Glutamatergic neuron (in vitro differentiated cells): ENCODE data around the gene NGEF. TPM values are rescaled to one million over a fixed set of nuclear protein-coding genes. Genes with fewer than 3 reads are reported as not detected.
A peak's percentile ranks its signal among the peaks of the same experiment; 100 is the strongest.

Experiments used
- DNase-seq: peaks from one replicate; pipeline ENCODE4 v3.0.0; 2022
- H3K27ac Mint-ChIP-seq: one replicate; pipeline ENCODE4 v1.8.0; 2020; ENCODE audit warnings: mild to moderate bottlenecking, mixed read lengths, inconsistent platforms; ENCODE audit not compliant: unreplicated experiment
- H3K27me3 Mint-ChIP-seq: one replicate; pipeline ENCODE4 v1.8.0; 2020; ENCODE audit warnings: mild to moderate bottlenecking, moderate library complexity, mixed read lengths, inconsistent platforms; ENCODE audit not compliant: unreplicated experiment
- H3K36me3 Mint-ChIP-seq: one replicate; pipeline ENCODE4 v1.8.0; 2020; ENCODE audit warnings: mild to moderate bottlenecking, mixed read lengths, inconsistent platforms; ENCODE audit not compliant: unreplicated experiment
- H3K4me1 Mint-ChIP-seq: one replicate; pipeline ENCODE4 v1.8.0; 2020; ENCODE audit warnings: mild to moderate bottlenecking, low read depth, mixed read lengths, inconsistent platforms; ENCODE audit not compliant: unreplicated experiment
- H3K4me3 Mint-ChIP-seq: one replicate; pipeline ENCODE4 v1.8.0; 2020; ENCODE audit warnings: mild to moderate bottlenecking, mixed read lengths, inconsistent platforms; ENCODE audit not compliant: unreplicated experiment
- H3K9me3 Mint-ChIP-seq: one replicate; pipeline ENCODE4 v1.8.0; 2020; ENCODE audit warnings: mild to moderate bottlenecking, moderate library complexity, mixed read lengths, inconsistent platforms; ENCODE audit not compliant: unreplicated experiment
- CTCF ChIP-seq: fragments of 200-600 bp; sonication (generic); IDR thresholded peaks from one replicate; pipeline ENCODE4 v1.5.0; 2021; ENCODE audit not compliant: partially characterized antibody, unreplicated experiment
- total RNA-seq: library from RNA; stranded (reverse); fragmentation: NEBNext Ultra II Directional; extraction: Animal tissue kit (Norgen Biotek cat#: 25700); gene quantifications from one replicate; pipeline ENCODE4 v1.2.1, GENCODE V29; 2021; ENCODE audit not compliant: unreplicated experiment

NGEF gene
- total RNA-seq, 1 donor from 2014 or later = 7.2 TPM

GRCh38 chr2:232929303-232930058 lies 83.6 kb downstream of the NGEF start:
- H3K27me3 Mint-ChIP-seq = peaks cover 29% of the 10 kb centered on the region
- H3K4me3 Mint-ChIP-seq = peak overlapping the region; percentile 73
- peaks cover 8% of the 10 kb centered on the region for H3K4me1 Mint-ChIP-seq
- TF ChIP-seq CTCF = no peak
- no peak for DNase-seq
- peak overlapping the region; percentile 43 for H3K27ac Mint-ChIP-seq
- H3K36me3 Mint-ChIP-seq = peaks cover 15% of the 10 kb centered on the region
- H3K9me3 Mint-ChIP-seq = peaks cover 6% of the 10 kb centered on the region

- peaks cover 15% of the 10 kb centered on the region for H3K36me3 Mint-ChIP-seq
- peaks cover 8% of the 10 kb centered on the region for H3K4me1 Mint-ChIP-seq
- peaks cover 29% of the 10 kb centered on the region for H3K27me3 Mint-ChIP-seq
- DNase-seq = no peak
- TF ChIP-seq CTCF = no peak
- peak overlapping the region; percentile 76 for H3K4me3 Mint-ChIP-seq
- H3K9me3 Mint-ChIP-seq = peaks cover 6% of the 10 kb centered on the region
- peak overlapping the region; percentile 43 for H3K27ac Mint-ChIP-seq
Measured at GRCh38 chr2:232928551-232929302, 84.3 kb downstream of the NGEF start.

- Mint-ChIP-seq H3K36me3 (peaks cover 15% of the 10 kb centered on the region), H3K9me3 (peaks cover 6% of the 10 kb centered on the region), H3K4me1 (peaks cover 8% of the 10 kb centered on the region), H3K27ac (no peak overlapping the region), H3K4me3 (no peak overlapping the region), H3K27me3 (peaks cover 29% of the 10 kb centered on the region)
- no peak for TF ChIP-seq CTCF
- peak; percentile 54 for DNase-seq
Measured at GRCh38 chr2:232927793-232928550, 85.1 kb downstream of the NGEF start.

GRCh38 chr2:232927032-232927792 lies 85.8 kb downstream of the NGEF start:
- no peak for TF ChIP-seq CTCF
- peak overlapping the region; percentile 72 for H3K4me3 Mint-ChIP-seq
- DNase-seq = no peak
- no peak overlapping the region for H3K27ac Mint-ChIP-seq
- peaks cover 15% of the 10 kb centered on the region for H3K36me3 Mint-ChIP-seq
- peaks cover 6% of the 10 kb centered on the region for H3K9me3 Mint-ChIP-seq
- H3K4me1 Mint-ChIP-seq = peaks cover 8% of the 10 kb centered on the region
- H3K27me3 Mint-ChIP-seq = peaks cover 28% of the 10 kb centered on the region
